ENCODE results near the gene FAM217B.

DNA sequence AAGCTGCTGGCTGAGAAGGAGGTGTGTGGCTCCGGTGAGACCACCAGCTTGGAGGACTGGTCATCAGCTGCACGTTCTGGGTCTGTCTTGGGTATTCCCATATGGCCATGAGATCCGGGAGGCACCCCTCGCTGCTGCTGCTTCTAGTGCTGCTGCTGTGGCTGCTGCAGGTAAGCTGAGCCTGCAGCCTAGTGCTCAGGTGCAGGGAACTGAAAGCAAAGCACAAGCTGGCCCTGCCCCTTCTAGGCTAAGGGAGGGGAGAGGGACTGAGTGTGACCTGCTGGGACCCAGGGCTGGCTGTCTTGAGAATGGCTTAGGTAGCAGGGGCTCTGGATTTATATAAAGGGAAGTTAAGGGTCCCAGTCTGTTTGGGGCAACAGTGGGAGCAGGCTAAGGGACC, 18.4 kb downstream of the FAM217B start:
- TF ChIP-seq, protein P1, sequence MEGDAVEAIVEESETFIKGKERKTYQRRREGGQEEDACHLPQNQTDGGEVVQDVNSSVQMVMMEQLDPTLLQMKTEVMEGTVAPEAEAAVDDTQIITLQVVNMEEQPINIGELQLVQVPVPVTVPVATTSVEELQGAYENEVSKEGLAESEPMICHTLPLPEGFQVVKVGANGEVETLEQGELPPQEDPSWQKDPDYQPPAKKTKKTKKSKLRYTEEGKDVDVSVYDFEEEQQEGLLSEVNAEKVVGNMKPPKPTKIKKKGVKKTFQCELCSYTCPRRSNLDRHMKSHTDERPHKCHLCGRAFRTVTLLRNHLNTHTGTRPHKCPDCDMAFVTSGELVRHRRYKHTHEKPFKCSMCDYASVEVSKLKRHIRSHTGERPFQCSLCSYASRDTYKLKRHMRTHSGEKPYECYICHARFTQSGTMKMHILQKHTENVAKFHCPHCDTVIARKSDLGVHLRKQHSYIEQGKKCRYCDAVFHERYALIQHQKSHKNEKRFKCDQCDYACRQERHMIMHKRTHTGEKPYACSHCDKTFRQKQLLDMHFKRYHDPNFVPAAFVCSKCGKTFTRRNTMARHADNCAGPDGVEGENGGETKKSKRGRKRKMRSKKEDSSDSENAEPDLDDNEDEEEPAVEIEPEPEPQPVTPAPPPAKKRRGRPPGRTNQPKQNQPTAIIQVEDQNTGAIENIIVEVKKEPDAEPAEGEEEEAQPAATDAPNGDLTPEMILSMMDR (IDR thresholded peaks at IDR 0.05; ENCODE audit: low read length) = no peak
- no peak for TF ChIP-seq EZH2 (optimal IDR thresholded peaks at IDR 0.05; ENCODE audit: low read depth, low read length)
- no peak for TF ChIP-seq EZH2phosphoT487 (IDR thresholded peaks at IDR 0.05; ENCODE audit: low read length)

Measured in MM.1S (cell line).